Cardiac muscle cell (in vitro differentiated cells and primary cell): ENCODE measurements around the gene ZFAND3. TPM values are rescaled to one million over a fixed set of nuclear protein-coding genes. Genes with fewer than 3 reads are reported as not detected.
"Not testable (repeated sequence)": the region's sequence is repeated elsewhere in the genome, so short reads cannot be mapped to it uniquely, and the experiment has no call there.

ENCODE experiments used
- DNase-seq, 2 donors: peaks; one replicate each; pipeline versions ENCODE4 v3.0.0 to v3.0.0-alpha.2; 2010 to 2017; ENCODE audit warnings: low read depth in 1 of 2, low spot score in 1 of 2
- H3K27ac ChIP-seq: fragments of 200-600 bp; sonication (generic); 2 replicates; pipeline ENCODE4 v1.5.1; 2016
- H3K27me3 ChIP-seq: fragments of 200-600 bp; sonication (generic); 2 replicates; pipeline ENCODE4 v1.6.0; 2016; ENCODE audit warnings: control low read depth
- H3K36me3 ChIP-seq: fragments of 200-600 bp; sonication (generic); 2 replicates; pipeline ENCODE4 v1.5.1; 2016; ENCODE audit warnings: control low read depth
- H3K4me1 ChIP-seq: fragments of 200-600 bp; sonication (generic); 2 replicates; pipeline ENCODE4 v1.8.1; 2017; ENCODE audit warnings: low read depth, mild to moderate bottlenecking, mixed run types
- H3K4me3 ChIP-seq: fragments of 200-600 bp; sonication (generic); 2 replicates; pipeline ENCODE4 v1.5.1; 2016; ENCODE audit warnings: mild to moderate bottlenecking
- H3K9me3 ChIP-seq: fragments of 200-600 bp; sonication (generic); 2 replicates; pipeline ENCODE4 v1.5.1; 2017; ENCODE audit warnings: low read depth, mild to moderate bottlenecking, control low read depth
- CTCF ChIP-seq: IDR thresholded peaks from 2 replicates; pipeline ENCODE4 v1.5.1; 2012; ENCODE audit warnings: low read depth, mild to moderate bottlenecking, low read length
- polyA plus RNA-seq: library from polyadenylated mRNA; unstranded; fragments of >200 nt; fragmentation: Nextera tagmentation; extraction: Ambion mirVana; gene quantifications from 2 replicates; pipeline ENCODE4 v1.2.1, GENCODE V29; 2016
- total RNA-seq: library from RNA; depleted of rRNA; stranded (reverse); fragments of >200 nt; gene quantifications from 2 replicates; pipeline ENCODE4 v1.2.3, GENCODE V29; 2016

ZFAND3 gene
- total and polyA plus RNA-seq, 2 experiments from 2014 or later: 49.9 to 68.0 TPM

- no peak overlapping the region for H3K27ac ChIP-seq
- no peak for DNase-seq
- no peaks in the 10 kb centered on the region for H3K9me3 ChIP-seq
- no peak overlapping the region for H3K4me3 ChIP-seq
- H3K27me3 ChIP-seq: no peaks in the 10 kb centered on the region
- H3K4me1 ChIP-seq: peaks cover 7% of the 10 kb centered on the region
- H3K36me3 ChIP-seq: no peaks in the 10 kb centered on the region
- TF ChIP-seq CTCF: no peak
Measured at GRCh38 chr6:37875561-37876309, 56.2 kb downstream of the ZFAND3 start.

GRCh38 chr6:37876843-37877242 is 57.3 kb downstream of the ZFAND3 start:
- H3K36me3 ChIP-seq: no peaks in the 10 kb centered on the region
- TF ChIP-seq CTCF: no peak
- peaks cover 7% of the 10 kb centered on the region for H3K4me1 ChIP-seq
- no peaks in the 10 kb centered on the region for H3K9me3 ChIP-seq
- no peak for DNase-seq
- no peak overlapping the region for H3K27ac ChIP-seq
- no peak overlapping the region for H3K4me3 ChIP-seq
- H3K27me3 ChIP-seq: no peaks in the 10 kb centered on the region

DNA sequence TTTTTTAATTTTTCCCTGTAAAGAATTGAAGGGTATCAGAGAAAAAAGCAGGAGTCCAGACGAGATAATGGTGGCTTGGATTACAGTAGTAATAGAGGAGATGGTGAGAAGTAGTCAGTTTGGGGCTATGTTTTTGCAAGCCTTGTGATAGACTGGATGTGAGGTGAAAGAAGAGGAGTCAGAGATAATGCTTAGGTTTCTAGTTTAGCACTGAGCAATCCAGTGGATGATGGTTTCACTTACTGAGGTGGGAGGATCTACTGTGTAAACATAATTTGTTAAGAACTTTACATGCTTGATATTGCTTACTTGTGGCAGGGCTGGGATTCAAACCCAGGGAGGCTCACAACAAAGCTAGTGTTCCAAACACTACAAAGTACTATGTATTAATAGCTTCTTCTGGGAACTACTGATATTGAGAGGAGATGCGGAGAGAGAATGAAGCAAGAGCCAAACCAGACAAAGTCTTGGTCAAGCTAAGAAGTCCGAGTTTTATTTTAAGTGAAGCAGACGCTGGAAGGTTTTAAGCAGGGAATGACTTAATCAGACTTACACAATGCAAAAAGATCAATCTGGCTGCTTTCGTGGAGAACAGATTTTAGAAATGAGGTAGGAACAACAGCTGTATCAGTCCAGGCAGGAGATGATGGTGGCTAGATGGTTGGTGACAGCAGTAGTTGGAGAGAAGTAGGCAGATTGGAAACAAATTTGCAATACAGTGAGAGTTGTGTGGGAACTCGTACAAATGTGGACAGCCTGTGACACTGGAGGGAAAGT is 58.0 kb downstream of the ZFAND3 start:
- Histone ChIP-seq H3K36me3 (no peaks in the 10 kb centered on the region), H3K9me3 (no peaks in the 10 kb centered on the region), H3K4me3 (no peak overlapping the region), H3K4me1 (peaks cover 7% of the 10 kb centered on the region), H3K27me3 (no peaks in the 10 kb centered on the region), H3K27ac (no peak overlapping the region)
- DNase-seq: peak in 1 of 2 donors; percentile 8
- TF ChIP-seq CTCF: no peak

- no peak overlapping the region for H3K4me3 ChIP-seq
- H3K9me3 ChIP-seq: no peaks in the 10 kb centered on the region
- peak overlapping the region; percentile 25 for H3K27ac ChIP-seq
- TF ChIP-seq CTCF: no peak
- H3K4me1 ChIP-seq: peaks cover 7% of the 10 kb centered on the region
- H3K27me3 ChIP-seq: no peaks in the 10 kb centered on the region
- H3K36me3 ChIP-seq: no peaks in the 10 kb centered on the region
- DNase-seq: no peak
Measured at GRCh38 chr6:37878150-37878710, 58.7 kb downstream of the ZFAND3 start.

DNA sequence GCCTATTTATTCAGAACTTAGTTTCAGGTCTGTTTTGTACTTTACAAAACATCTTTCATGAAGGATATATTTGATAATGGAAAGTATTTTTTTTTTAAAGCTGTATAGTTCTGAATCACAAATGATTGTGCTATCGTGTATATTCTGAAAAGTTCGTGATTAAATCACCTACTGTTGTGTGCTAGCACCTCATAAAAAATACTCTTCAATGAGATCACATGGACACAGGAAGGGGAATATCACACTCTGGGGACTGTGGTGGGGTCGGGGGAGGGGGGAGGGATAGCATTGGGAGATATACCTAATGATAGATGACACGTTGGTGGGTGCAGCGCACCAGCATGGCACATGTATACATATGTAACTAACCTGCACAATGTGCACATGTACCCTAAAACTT is 61.1 kb downstream of the ZFAND3 start:
- H3K36me3 ChIP-seq, H3K9me3 ChIP-seq, H3K4me3 ChIP-seq, H3K27ac ChIP-seq, DNase-seq, H3K27me3 ChIP-seq, H3K4me1 ChIP-seq: not testable (repeated sequence)

GRCh38 chr6:37882292-37882691 is 62.8 kb downstream of the ZFAND3 start:
- no peak overlapping the region for H3K27ac ChIP-seq
- no peak for DNase-seq
- H3K9me3 ChIP-seq: no peaks in the 10 kb centered on the region
- no peak overlapping the region for H3K4me3 ChIP-seq
- no peaks in the 10 kb centered on the region for H3K27me3 ChIP-seq
- H3K4me1 ChIP-seq: peaks cover under 1% of the 10 kb centered on the region
- TF ChIP-seq CTCF: no peak
- no peaks in the 10 kb centered on the region for H3K36me3 ChIP-seq
